Measurements from ENCODE around the gene DGKE. TPM values are rescaled to one million over a fixed set of nuclear protein-coding genes. Genes with fewer than 3 reads are reported as not detected.

The DGKE gene
- total RNA-seq, 2 donors from 2014 or later = 7.8 to 10.5 TPM

- H3K27ac ChIP-seq = no peak overlapping the region
- H3K9me3 ChIP-seq = no peaks in the 10 kb centered on the region
- intact Hi-C loops (cut with DNase I) = no loop called here
- TF ChIP-seq, protein P1, sequence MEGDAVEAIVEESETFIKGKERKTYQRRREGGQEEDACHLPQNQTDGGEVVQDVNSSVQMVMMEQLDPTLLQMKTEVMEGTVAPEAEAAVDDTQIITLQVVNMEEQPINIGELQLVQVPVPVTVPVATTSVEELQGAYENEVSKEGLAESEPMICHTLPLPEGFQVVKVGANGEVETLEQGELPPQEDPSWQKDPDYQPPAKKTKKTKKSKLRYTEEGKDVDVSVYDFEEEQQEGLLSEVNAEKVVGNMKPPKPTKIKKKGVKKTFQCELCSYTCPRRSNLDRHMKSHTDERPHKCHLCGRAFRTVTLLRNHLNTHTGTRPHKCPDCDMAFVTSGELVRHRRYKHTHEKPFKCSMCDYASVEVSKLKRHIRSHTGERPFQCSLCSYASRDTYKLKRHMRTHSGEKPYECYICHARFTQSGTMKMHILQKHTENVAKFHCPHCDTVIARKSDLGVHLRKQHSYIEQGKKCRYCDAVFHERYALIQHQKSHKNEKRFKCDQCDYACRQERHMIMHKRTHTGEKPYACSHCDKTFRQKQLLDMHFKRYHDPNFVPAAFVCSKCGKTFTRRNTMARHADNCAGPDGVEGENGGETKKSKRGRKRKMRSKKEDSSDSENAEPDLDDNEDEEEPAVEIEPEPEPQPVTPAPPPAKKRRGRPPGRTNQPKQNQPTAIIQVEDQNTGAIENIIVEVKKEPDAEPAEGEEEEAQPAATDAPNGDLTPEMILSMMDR (IDR thresholded peaks at IDR 0.05) = no peak
- no peak overlapping the region for H3K4me3 ChIP-seq
- H3K4me1 ChIP-seq = no peaks in the 10 kb centered on the region
- DNase-seq = no peak
- no peaks in the 10 kb centered on the region for H3K27me3 ChIP-seq
- no peaks in the 10 kb centered on the region for H3K36me3 ChIP-seq
- no peak overlapping the region for H3K9ac ChIP-seq (ENCODE audit: low read depth in 2 of 2, low read length in 2 of 2)
Measured at GRCh38 chr17:56808503-56808902, 25.4 kb upstream of the DGKE start.

GRCh38 chr17:56809106-56809819 is 24.7 kb upstream of the DGKE start:
- intact Hi-C loops (cut with DNase I) = no loop called here
- Histone ChIP-seq H3K4me3 (no peak overlapping the region), H3K36me3 (no peaks in the 10 kb centered on the region), H3K4me1 (no peaks in the 10 kb centered on the region), H3K9ac (ENCODE audit: low read depth in 2 of 2, low read length in 2 of 2) (no peak overlapping the region), H3K9me3 (no peaks in the 10 kb centered on the region), H3K27ac (no peak overlapping the region), H3K27me3 (no peaks in the 10 kb centered on the region)
- TF ChIP-seq, protein P1 (IDR thresholded peaks at IDR 0.05) = no peak
- no peak for DNase-seq

DNA sequence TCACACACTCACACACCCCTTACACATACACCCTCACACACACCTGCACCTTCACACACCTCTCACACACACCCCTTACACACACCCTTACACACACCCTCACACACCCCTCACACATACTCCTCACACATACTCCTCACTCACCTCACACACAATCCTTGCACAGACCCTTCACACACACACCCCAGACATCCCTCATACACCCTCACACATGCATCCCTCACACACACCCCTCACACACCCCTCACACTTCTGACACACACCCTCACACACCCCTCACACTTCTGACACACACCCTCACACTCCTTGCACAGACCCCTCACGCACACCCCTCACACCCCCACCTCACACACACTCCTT is 24.2 kb upstream of the DGKE start:
- DNase-seq = no peak
- Histone ChIP-seq H3K36me3 (no peaks in the 10 kb centered on the region), H3K27me3 (no peaks in the 10 kb centered on the region), H3K4me1 (no peaks in the 10 kb centered on the region), H3K9me3 (no peaks in the 10 kb centered on the region), H3K27ac (no peak overlapping the region), H3K9ac (ENCODE audit: low read depth in 2 of 2, low read length in 2 of 2) (no peak overlapping the region), H3K4me3 (no peak overlapping the region)
- TF ChIP-seq, protein P1 (IDR thresholded peaks at IDR 0.05) = no peak
- intact Hi-C loops (cut with DNase I) = no loop called here

GRCh38 chr17:56810343-56810742 is 23.6 kb upstream of the DGKE start:
- no peak overlapping the region for H3K4me3 ChIP-seq
- TF ChIP-seq, protein P1 (IDR thresholded peaks at IDR 0.05) = no peak
- no peaks in the 10 kb centered on the region for H3K27me3 ChIP-seq
- H3K9ac ChIP-seq (ENCODE audit: low read depth in 2 of 2, low read length in 2 of 2) = no peak overlapping the region
- no peak overlapping the region for H3K27ac ChIP-seq
- H3K4me1 ChIP-seq = no peaks in the 10 kb centered on the region
- no peak for DNase-seq
- intact Hi-C loops (cut with DNase I) = no loop called here
- no peaks in the 10 kb centered on the region for H3K36me3 ChIP-seq
- no peaks in the 10 kb centered on the region for H3K9me3 ChIP-seq

- Histone ChIP-seq H3K27ac (no peak overlapping the region), H3K27me3 (no peaks in the 10 kb centered on the region), H3K36me3 (no peaks in the 10 kb centered on the region), H3K9me3 (no peaks in the 10 kb centered on the region), H3K9ac (ENCODE audit: low read depth in 2 of 2, low read length in 2 of 2) (no peak overlapping the region), H3K4me3 (no peak overlapping the region), H3K4me1 (no peaks in the 10 kb centered on the region)
- intact Hi-C loops (cut with DNase I) = no loop called here
- no peak for DNase-seq
- TF ChIP-seq, protein P1 (IDR thresholded peaks at IDR 0.05) = no peak
Measured at GRCh38 chr17:56810891-56811775, 22.8 kb upstream of the DGKE start.
